ENCODE data around the gene OARD1. TPM values are rescaled to one million over a fixed set of nuclear protein-coding genes. Genes with fewer than 3 reads are reported as not detected.
A peak's percentile ranks its signal among the peaks of the same experiment; 100 is the strongest.
"Not testable (repeated sequence)": the region's sequence is repeated elsewhere in the genome, so short reads cannot be mapped to it uniquely, and the experiment has no call there.

The OARD1 gene
- total RNA-seq, 1 donor from 2014 or later, result 6.7 TPM

DNA sequence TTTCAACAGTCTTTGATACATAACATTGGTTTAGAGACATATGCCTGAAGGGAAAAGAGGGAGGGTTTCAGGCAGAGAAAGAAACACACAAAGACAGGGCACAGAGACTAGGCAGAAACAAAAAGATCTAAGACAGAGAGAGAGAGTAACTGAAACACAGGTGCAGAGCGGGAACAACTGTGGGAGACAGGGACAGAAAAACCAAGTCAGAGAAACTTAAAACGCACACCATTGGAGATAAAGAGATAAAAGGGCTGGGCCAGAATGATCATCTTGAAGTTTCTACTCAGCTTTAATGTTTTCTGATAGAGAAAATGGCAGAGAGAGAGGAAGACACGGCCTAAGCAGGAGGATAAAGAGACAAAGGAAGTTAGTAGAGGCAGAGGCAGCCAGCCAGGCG lies 44.9 kb downstream of the OARD1 start:
- DNase-seq (ENCODE audit: low read depth in 2 of 2), result no peak

DNA sequence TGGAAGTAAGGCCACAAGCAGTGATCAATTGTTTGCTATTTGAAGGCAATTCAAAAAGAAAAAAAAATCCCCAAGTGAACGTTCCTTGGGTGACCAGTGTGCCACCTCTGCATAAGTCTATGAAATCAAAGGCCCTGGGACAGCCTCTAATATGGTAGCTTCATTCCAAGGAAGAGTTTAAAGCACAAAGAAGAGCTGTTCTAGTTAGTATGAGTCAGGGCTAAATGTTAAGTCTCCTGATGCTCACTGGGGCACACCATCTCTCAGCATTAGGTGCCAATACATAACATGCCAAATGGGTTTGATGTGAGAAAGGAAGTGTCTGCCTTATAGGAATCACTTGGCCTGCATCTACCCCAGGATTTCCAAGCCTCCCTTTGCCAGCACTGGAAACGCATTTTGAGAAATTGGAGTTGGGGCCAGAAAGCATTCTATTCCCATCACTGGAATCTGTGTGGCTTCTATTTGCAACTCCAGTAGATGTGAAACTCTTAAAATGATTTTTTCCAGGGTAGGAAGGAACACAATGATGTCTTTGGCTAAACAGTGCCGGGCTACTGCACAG lies 46.1 kb downstream of the OARD1 start:
- no peak for DNase-seq (ENCODE audit: low read depth in 2 of 2)

DNA sequence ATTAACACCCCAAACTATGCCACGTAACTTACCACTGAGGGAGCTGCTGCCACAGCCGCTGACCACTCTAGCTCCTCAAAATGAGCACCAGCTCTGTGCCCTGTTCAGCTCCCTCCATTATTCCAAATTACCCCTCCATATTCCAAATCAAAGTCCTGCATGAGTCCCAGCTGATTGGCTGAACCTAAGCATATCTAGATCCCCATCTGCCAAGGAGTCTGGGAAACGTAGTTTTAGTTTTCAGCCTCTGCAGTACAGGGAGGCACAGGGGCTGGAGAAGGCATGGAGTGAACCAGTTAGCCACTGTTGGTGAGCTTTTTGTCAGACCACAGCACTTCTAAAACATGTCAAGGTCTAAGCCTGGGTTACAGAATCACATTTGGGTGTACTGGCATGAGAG lies 49.0 kb downstream of the OARD1 start:
- DNase-seq (ENCODE audit: low read depth in 2 of 2), result no peak

DNA sequence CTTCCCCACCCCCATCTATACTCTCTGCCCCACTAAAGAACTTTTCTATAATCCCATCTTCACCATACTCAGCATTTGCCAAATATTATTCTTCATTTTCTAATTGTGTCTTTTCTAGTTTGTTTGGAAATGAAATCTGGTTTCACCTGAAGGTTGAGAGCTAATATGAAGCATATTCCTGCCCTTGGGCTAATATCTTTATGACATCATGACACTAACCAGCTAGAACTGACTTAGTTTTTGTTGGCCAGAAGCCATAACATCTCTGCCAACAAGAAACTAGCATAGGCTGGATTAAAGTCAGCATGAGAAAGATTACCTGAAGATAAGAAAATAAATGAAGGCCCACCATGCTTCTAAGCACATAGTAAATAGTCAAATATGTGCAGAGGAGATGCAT lies 49.9 kb downstream of the OARD1 start:
- DNase-seq (ENCODE audit: low read depth in 2 of 2), result peak in 1 of 2 donors; percentile 50

DNA sequence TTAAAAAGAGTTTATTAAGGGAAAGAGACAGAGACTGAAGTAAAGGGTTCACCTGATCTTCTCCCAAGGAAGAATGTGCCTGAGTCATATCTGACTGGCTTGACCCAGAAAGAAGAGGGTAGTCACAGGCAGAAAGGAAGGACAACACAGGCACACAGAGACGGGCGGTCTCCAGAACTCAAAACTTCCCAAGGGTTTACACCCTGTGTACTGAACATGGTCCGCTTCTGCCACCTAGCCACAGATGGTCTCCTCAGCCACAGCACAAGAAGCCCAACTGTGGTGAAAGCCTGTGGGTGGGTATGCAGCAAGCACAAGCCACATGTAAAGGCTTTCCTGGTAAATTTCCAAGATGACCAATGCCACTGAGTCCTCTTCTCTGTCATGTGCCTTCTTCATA lies 50.3 kb downstream of the OARD1 start:
- DNase-seq (ENCODE audit: low read depth in 2 of 2), result peak in 1 of 2 donors; percentile 44

DNA sequence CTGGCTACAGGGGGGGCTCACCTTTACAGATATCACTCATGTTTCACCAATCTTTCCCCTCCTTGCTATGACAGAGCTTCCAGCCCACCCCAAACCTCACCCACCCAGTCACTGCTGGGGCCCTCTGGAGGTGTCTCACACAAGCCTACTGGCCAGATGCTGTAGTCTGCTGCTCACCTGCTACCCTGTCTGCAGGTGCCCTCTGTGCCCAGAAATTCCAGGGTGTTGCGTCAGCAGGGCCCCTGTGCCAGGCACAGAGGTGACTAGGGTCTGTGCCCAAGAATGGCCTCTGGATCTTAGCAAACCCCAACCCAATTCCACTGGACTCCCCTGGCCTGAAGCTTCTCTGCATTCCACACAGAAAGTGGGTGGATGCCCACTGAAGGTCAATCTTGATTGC lies 54.5 kb downstream of the OARD1 start:
- DNase-seq (ENCODE audit: low read depth in 2 of 2), result no peak

DNA sequence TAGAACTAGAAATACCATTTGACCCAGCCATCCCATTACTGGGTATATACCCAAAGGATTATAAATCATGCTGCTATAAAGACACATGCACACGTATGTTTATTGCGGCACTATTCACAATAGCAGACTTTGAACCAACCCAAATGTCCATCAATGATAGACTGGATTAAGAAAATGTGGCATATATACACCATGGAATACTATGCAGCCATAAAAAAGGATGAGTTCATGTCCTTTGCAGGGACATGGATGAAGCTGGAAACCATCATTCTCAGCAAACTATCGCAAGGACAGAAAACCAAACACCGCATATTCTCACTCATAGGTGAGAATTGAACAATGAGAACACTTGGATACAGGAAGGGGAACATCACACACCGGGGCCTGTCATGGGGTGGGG lies 56.3 kb downstream of the OARD1 start:
- DNase-seq (ENCODE audit: low read depth in 2 of 2), result not testable (repeated sequence)

DNA sequence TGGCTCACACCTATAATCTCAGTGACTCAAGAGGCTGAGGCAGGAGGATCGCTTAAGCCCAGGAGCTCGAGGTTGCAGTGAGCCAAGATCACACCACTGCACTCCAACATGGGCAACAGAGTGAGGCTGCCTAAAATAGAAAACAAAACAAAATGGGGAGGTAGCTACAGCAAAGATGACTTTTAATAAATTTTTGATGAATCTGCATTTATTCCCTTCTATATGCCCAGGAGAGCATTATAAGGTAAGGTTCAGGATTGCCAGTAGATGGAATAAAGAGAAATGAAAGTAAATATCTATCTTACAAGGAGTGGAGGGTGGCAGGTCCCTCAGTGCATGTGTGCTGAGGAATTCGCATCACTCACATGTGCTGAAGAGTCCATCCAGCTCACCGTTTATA lies 57.4 kb downstream of the OARD1 start:
- no peak for DNase-seq (ENCODE audit: low read depth in 2 of 2)

Other genes starting within 250 kb of the OARD1 start
- gene UNC5CL, start 33.1 kb downstream of the OARD1 start, total RNA-seq, result under 0.01 and 0.13 TPM in 2 replicates
- gene TSPO2, start 29.9 kb downstream of the OARD1 start, total RNA-seq, result not detected in 2 replicates
- not detected in 2 replicates for gene APOBEC2, start 19.2 kb downstream of the OARD1 start, total RNA-seq
- gene NFYA, start 618 bp upstream of the OARD1 start, total RNA-seq, result 12.6 and 20.7 TPM in 2 replicates
- not detected in 2 replicates for gene TREML1, start 82.0 kb upstream of the OARD1 start, total RNA-seq
- gene TREM2, start 90.8 kb upstream of the OARD1 start, total RNA-seq, result not detected in 2 replicates
- not detected in 2 replicates for gene TREML2, start 128.8 kb upstream of the OARD1 start, total RNA-seq
- gene TREML4, start 156.0 kb upstream of the OARD1 start, total RNA-seq, result not detected in 2 replicates
- 0.13 TPM in 1 of 2 replicates, not detected in the other for gene TREM1, start 214.3 kb upstream of the OARD1 start, total RNA-seq

Data from dermis microvascular lymphatic vessel endothelial cell (primary cell).